ENCODE data around the gene REPIN1. TPM values are rescaled to one million over a fixed set of nuclear protein-coding genes. Genes with fewer than 3 reads are reported as not detected.

REPIN1 gene
- total RNA-seq, 2 donors from 2014 or later = 189 to 304 TPM

DNA sequence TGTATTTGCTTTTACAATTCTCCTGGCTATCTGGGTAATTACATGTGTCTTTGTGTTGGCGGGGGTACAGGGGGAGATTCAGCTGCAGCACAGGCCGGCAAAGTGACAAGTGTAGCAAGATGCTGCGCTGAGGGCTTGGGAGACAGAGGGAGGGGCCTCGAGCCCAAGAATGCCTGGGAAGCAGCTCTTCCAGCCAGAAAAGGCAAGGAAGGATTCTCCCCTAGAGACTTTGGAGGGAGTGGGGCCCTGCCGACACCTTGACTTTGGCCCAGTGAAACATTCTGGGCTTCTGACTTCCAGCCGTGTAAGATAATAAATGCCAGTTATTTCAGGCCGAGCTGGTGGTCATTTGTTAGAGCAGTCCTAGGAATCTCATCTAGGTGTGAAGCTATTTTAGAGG lies 7.2 kb upstream of the REPIN1 start:
- no peaks in the 10 kb centered on the region for H3K27me3 ChIP-seq
- no peak overlapping the region for H3K9ac ChIP-seq (ENCODE audit: low read depth in 2 of 2, low read length in 2 of 2)
- H3K27ac ChIP-seq = no peak overlapping the region
- DNase-seq = no peak
- intact Hi-C loops (cut with DNase I) = no loop called here
- no peaks in the 10 kb centered on the region for H3K4me1 ChIP-seq
- no peak overlapping the region for H3K4me3 ChIP-seq
- TF ChIP-seq, protein P1, sequence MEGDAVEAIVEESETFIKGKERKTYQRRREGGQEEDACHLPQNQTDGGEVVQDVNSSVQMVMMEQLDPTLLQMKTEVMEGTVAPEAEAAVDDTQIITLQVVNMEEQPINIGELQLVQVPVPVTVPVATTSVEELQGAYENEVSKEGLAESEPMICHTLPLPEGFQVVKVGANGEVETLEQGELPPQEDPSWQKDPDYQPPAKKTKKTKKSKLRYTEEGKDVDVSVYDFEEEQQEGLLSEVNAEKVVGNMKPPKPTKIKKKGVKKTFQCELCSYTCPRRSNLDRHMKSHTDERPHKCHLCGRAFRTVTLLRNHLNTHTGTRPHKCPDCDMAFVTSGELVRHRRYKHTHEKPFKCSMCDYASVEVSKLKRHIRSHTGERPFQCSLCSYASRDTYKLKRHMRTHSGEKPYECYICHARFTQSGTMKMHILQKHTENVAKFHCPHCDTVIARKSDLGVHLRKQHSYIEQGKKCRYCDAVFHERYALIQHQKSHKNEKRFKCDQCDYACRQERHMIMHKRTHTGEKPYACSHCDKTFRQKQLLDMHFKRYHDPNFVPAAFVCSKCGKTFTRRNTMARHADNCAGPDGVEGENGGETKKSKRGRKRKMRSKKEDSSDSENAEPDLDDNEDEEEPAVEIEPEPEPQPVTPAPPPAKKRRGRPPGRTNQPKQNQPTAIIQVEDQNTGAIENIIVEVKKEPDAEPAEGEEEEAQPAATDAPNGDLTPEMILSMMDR (IDR thresholded peaks at IDR 0.05) = no peak
- no peaks in the 10 kb centered on the region for H3K36me3 ChIP-seq
- no peaks in the 10 kb centered on the region for H3K9me3 ChIP-seq

DNA sequence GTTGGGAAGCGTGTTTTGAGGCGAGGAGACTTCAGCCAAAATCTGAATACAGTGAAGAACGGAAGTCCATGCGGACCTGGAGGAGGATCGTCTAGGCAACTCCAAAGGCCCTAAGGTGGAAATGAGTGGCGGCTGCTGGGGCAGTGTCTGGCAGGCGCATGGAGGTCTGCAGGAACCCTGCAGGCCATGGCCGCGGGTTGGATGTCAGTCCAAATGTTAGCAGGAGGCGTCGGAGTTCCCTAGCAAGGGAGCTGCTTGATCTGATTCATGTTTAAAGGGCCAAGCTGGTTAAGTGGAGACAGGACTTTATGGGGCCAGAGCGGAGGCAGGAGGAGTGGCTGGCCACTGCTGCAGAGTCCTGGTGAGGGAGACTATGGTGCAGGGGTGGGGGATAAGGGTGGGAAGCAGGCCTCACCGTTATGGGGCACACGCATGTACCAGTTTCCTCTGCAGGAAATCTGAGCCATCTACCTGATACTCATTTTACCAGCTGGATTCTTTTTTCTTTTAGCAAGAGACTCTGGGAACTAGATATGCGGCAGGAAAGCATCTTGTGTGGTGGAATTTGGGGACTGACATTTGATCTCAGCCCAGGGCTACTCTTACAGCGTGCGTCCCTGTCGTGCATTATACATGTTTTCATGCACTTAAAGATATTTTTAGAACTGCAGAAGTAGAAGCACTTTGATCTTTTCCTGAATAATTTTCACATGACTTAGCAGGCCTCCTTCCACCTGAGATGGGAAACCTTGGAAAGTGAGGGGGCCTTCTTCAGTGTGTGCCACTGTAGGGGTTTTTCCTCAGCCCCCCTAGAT lies 6.6 kb upstream of the REPIN1 start:
- Histone ChIP-seq H3K4me1 (no peaks in the 10 kb centered on the region), H3K36me3 (no peaks in the 10 kb centered on the region), H3K27ac (no peak overlapping the region), H3K9me3 (no peaks in the 10 kb centered on the region), H3K4me3 (no peak overlapping the region), H3K9ac (ENCODE audit: low read depth in 2 of 2, low read length in 2 of 2) (no peak overlapping the region), H3K27me3 (no peaks in the 10 kb centered on the region)
- intact Hi-C loops (cut with DNase I) = no loop called here
- DNase-seq = no peak
- TF ChIP-seq, protein P1 (IDR thresholded peaks at IDR 0.05) = no peak

DNA sequence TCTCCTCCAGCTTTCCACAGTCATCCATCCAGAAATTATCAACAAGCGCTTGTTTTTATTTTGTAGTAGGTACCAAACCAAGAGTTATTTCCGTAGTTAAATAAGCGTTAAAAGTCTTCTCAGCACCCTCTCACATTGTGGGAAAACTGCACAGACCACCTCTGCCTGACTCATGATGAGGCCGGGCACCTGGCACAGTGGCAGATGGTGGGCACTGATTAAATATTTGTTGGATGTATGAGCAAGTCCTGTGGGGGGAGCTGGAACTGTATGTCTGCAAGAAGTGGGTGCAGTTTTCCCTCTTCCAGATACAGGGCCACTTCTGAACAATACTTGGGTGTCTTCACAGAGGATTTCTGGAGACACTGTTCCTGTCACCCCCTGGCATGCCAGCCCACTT lies 5.3 kb upstream of the REPIN1 start:
- intact Hi-C loops (cut with DNase I) = no loop called here
- Histone ChIP-seq H3K9ac (ENCODE audit: low read depth in 2 of 2, low read length in 2 of 2) (no peak overlapping the region), H3K9me3 (no peaks in the 10 kb centered on the region), H3K4me1 (no peaks in the 10 kb centered on the region), H3K27ac (no peak overlapping the region), H3K4me3 (no peak overlapping the region), H3K36me3 (no peaks in the 10 kb centered on the region), H3K27me3 (no peaks in the 10 kb centered on the region)
- TF ChIP-seq, protein P1 (IDR thresholded peaks at IDR 0.05) = no peak
- no peak for DNase-seq

DNA sequence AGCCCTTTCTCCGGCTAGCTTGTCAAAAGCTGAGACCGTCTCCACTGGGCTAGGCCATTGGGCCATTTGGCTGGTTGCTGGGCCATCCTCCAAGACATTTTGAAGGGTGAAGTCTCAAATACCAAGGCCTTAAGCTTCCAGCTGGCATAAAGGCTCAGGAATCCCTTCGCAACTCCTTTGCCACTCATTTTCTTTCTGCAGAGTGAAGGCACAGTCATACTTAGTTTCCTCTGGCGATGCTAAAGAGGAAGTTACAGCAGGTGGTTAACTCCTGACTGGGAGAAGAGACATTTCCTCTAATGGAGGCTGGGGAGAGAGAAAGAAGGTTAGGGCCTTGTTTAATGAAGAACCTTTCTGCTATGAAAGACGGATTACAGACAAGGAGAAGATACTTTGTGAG lies 4.8 kb upstream of the REPIN1 start:
- no peak for DNase-seq

DNA sequence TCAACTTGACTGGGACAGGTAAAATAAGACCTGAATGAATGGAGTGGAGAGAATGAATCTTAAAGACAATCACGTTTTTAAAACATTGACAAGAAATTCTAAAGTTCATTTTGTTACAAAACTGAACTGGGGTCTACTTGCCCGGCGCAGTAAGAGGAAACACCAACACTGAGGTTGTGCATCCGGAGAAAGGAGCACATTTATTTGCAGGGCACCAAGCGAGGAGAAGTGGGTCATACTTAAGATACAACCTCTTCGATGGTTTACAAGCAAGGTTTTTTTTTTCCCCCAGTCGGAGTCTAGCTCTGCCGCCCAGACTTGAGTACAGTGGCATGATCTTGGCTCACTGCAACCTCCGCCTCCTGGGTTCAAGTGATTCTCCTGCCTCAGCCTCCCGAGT lies 3.4 kb upstream of the REPIN1 start:
- TF ChIP-seq, protein P1 (IDR thresholded peaks at IDR 0.05) = no peak
- Histone ChIP-seq H3K27ac (no peak overlapping the region), H3K4me1 (peaks cover under 1% of the 10 kb centered on the region), H3K36me3 (no peaks in the 10 kb centered on the region), H3K9me3 (no peaks in the 10 kb centered on the region), H3K4me3 (no peak overlapping the region), H3K27me3 (no peaks in the 10 kb centered on the region), H3K9ac (ENCODE audit: low read depth in 2 of 2, low read length in 2 of 2) (no peak overlapping the region)
- intact Hi-C loops (cut with DNase I) = no loop called here
- no peak for DNase-seq

More for the DNA sequence above, 4.8 kb upstream of the REPIN1 start:
- intact Hi-C loops (cut with DNase I) = no loop called here
- H3K27me3 ChIP-seq = no peaks in the 10 kb centered on the region
- H3K9ac ChIP-seq (ENCODE audit: low read depth in 2 of 2, low read length in 2 of 2) = no peak overlapping the region
- TF ChIP-seq, protein P1 (IDR thresholded peaks at IDR 0.05) = no peak
- H3K9me3 ChIP-seq = no peaks in the 10 kb centered on the region
- no peaks in the 10 kb centered on the region for H3K36me3 ChIP-seq
- no peak overlapping the region for H3K27ac ChIP-seq
- H3K4me3 ChIP-seq = no peak overlapping the region
- H3K4me1 ChIP-seq = no peaks in the 10 kb centered on the region

Measured in colonic mucosa (tissue), 4 donors.